ENCODE data around the gene GLRX. TPM values are rescaled to one million over a fixed set of nuclear protein-coding genes. Genes with fewer than 3 reads are reported as not detected.
"Not testable (repeated sequence)": the region's sequence is repeated elsewhere in the genome, so short reads cannot be mapped to it uniquely, and the experiment has no call there.

The GLRX gene
- total RNA-seq, 4 donors from 2014 or later: 1,042 to 2,721 (median 1,859) TPM

GRCh38 chr5:95815155-95815729, 7.3 kb downstream of the GLRX start:
- DNase-seq (no peak), ATAC-seq (no peak)
- intact Hi-C loops (cut with DNase I; ENCODE audit: low total_unique reads) (no loop called here), in situ Hi-C loops (cut with MboI; ENCODE audit: low sequenced_read_pairs in 4 of 4) (no loop called here)
- Histone ChIP-seq H3K27ac (peak overlapping the region; percentile 87 to 92 (median 91)), H3K36me3 (peaks cover 0 to 53% of the 10 kb centered on the region in 2 donors), H3K9me3 (no peaks in the 10 kb centered on the region), H3K27me3 (no peaks in the 10 kb centered on the region), H3K4me3 (no peak overlapping the region), H3K4me1 (peaks cover 63 to 87% of the 10 kb centered on the region in 2 donors)
- no peak for TF ChIP-seq CTCF (IDR thresholded peaks at IDR 0.05 in 4 of 5, conservative IDR thresholded peaks at IDR 0.05 in 1 of 5)
- no peak for TF ChIP-seq POLR2A (IDR thresholded peaks at IDR 0.05)

GRCh38 chr5:95813035-95813434, 9.5 kb downstream of the GLRX start:
- ATAC-seq; in situ Hi-C loops (cut with MboI; ENCODE audit: low sequenced_read_pairs in 4 of 4); DNase-seq; intact Hi-C loops (cut with DNase I; ENCODE audit: low total_unique reads); H3K27me3 ChIP-seq; H3K4me3 ChIP-seq; H3K9me3 ChIP-seq: not testable (repeated sequence)
- H3K4me1 ChIP-seq: peaks cover 65 to 87% of the 10 kb centered on the region in 2 donors
- peak overlapping the region; percentile 87 to 92 (median 91) for H3K27ac ChIP-seq
- H3K36me3 ChIP-seq: peaks cover 0 to 45% of the 10 kb centered on the region in 2 donors

GRCh38 chr5:95812074-95812471, 10.5 kb downstream of the GLRX start:
- Histone ChIP-seq H3K27me3 (no peaks in the 10 kb centered on the region), H3K27ac (peak overlapping the region; percentile 87 to 92 (median 91)), H3K4me3 (no peak overlapping the region), H3K36me3 (peaks cover 0 to 43% of the 10 kb centered on the region in 2 donors), H3K4me1 (peaks cover 62 to 85% of the 10 kb centered on the region in 2 donors), H3K9me3 (no peaks in the 10 kb centered on the region)
- TF ChIP-seq POLR2A (IDR thresholded peaks at IDR 0.05): no peak
- TF ChIP-seq CTCF (IDR thresholded peaks at IDR 0.05 in 4 of 5, conservative IDR thresholded peaks at IDR 0.05 in 1 of 5): no peak
- intact Hi-C loops (cut with DNase I; ENCODE audit: low total_unique reads) (no loop called here), in situ Hi-C loops (cut with MboI; ENCODE audit: low sequenced_read_pairs in 4 of 4) (no loop called here)
- ATAC-seq (no peak), DNase-seq (no peak)

- peak overlapping the region; percentile 87 to 92 (median 91) for H3K27ac ChIP-seq
- in situ Hi-C loops (cut with MboI; ENCODE audit: low sequenced_read_pairs in 4 of 4); DNase-seq: not testable (repeated sequence)
Measured at GRCh38 chr5:95811461-95812073, 11.0 kb downstream of the GLRX start.

GRCh38 chr5:95811126-95811423, 11.5 kb downstream of the GLRX start:
- DNase-seq; H3K27me3 ChIP-seq; H3K9me3 ChIP-seq; in situ Hi-C loops (cut with MboI; ENCODE audit: low sequenced_read_pairs in 4 of 4); intact Hi-C loops (cut with DNase I; ENCODE audit: low total_unique reads); H3K4me3 ChIP-seq; ATAC-seq: not testable (repeated sequence)
- Histone ChIP-seq H3K27ac (peak overlapping the region; percentile 87 to 92 (median 91)), H3K4me1 (peaks cover 53 to 75% of the 10 kb centered on the region in 2 donors), H3K36me3 (peaks cover 0 to 33% of the 10 kb centered on the region in 2 donors)

More at GRCh38 chr5:95811461-95812073, 11.0 kb downstream of the GLRX start:
- H3K36me3 ChIP-seq: peaks cover 0 to 38% of the 10 kb centered on the region in 2 donors
- H3K9me3 ChIP-seq; H3K27me3 ChIP-seq; intact Hi-C loops (cut with DNase I; ENCODE audit: low total_unique reads); ATAC-seq; H3K4me3 ChIP-seq: not testable (repeated sequence)
- H3K4me1 ChIP-seq: peaks cover 56 to 80% of the 10 kb centered on the region in 2 donors

GRCh38 chr5:95810305-95811125, 12.0 kb downstream of the GLRX start:
- Histone ChIP-seq H3K36me3 (peaks cover 0 to 27% of the 10 kb centered on the region in 2 donors), H3K9me3 (no peaks in the 10 kb centered on the region), H3K4me1 (peaks cover 53 to 70% of the 10 kb centered on the region in 2 donors), H3K27me3 (no peaks in the 10 kb centered on the region), H3K4me3 (no peak overlapping the region), H3K27ac (peak overlapping the region; percentile 87 to 92 (median 91))
- no peak for DNase-seq
- in situ Hi-C loops (cut with MboI; ENCODE audit: low sequenced_read_pairs in 4 of 4) (no loop called here), intact Hi-C loops (cut with DNase I; ENCODE audit: low total_unique reads) (no loop called here)
- peak in 1 of 2 donors; percentile 45 for ATAC-seq
- no peak for TF ChIP-seq POLR2A (IDR thresholded peaks at IDR 0.05)
- no peak for TF ChIP-seq CTCF (IDR thresholded peaks at IDR 0.05 in 4 of 5, conservative IDR thresholded peaks at IDR 0.05 in 1 of 5)
